Omental fat pad (tissue), 4 donors: ENCODE measurements around the gene MAP4K4. TPM values are rescaled to one million over a fixed set of nuclear protein-coding genes. Genes with fewer than 3 reads are reported as not detected.
A peak's percentile ranks its signal among the peaks of the same experiment; 100 is the strongest.

Experiments
- ATAC-seq: fragments of 150-250 bp; one replicate; pipeline ENCODE4 v1.9.1; 2016; ENCODE audit warnings: mild to moderate bottlenecking, moderate library complexity; ENCODE audit not compliant: low FRiP score
- DNase-seq: peaks from one replicate; pipeline ENCODE4 v3.0.0-alpha.2; 2019; ENCODE audit warnings: low spot score
- total RNA-seq, 4 donors: library from RNA; depleted of rRNA; stranded (reverse); fragments of >200 nt; gene quantifications; one replicate each; pipeline ENCODE4 v1.1.0, GENCODE V29; 2016
- TF ChIP-seq, protein P1 (sequence below), 3 donors: fragments of 450-650 bp; IDR thresholded peaks; one replicate each; pipeline ENCODE4 v1.5.1; 2016 to 2017; ENCODE audit warnings: antibody characterized with exemption in 3 of 3, mild to moderate bottlenecking in 3 of 3, moderate library complexity in 2 of 3

MAP4K4 gene
- total RNA-seq, 4 donors from 2014 or later: 85.9 to 199 (median 110) TPM

DNA sequence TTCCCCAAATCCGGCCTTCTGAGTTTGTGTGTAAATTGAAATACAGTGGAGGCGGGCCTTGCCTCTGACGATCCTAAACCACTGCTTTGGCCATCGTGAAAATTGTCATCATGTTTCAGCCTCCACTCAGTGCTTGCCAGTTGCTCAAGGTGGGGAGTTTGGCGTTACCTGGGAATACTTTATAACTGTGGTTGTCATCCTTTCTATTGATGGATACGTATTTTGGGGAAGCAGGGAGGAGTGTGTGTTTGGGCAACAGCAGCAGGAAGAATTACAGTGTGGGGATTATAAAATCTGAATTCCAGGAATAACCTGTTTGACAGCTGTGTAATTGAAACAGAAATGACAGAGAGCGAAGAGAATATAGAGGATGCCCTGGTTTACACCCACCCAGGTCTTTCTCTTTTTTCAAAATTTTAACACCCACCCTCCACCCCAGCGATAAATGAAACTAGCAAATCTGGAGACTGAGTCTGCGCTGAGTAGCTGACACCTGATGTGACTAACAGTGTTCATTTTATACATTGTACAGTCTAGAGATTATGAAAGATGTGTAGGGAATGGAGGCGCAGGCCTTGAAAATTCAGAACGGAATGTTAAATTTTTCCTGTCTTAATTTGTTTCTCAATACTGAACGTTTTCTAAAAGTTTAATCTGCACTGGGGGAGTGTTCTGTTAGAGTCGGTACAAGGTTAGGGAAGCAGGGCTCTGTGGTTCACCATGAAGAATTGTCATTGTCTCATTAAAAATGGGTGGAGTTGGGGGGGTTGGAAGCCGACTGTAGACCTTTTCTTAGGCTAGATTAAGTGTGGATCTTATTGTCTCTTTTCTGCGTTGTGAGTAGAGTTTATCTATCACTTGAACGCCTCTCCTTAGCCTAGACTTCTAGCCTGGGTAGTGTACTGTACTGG, 1.6 kb downstream of the MAP4K4 start:
- TF ChIP-seq, protein P1, sequence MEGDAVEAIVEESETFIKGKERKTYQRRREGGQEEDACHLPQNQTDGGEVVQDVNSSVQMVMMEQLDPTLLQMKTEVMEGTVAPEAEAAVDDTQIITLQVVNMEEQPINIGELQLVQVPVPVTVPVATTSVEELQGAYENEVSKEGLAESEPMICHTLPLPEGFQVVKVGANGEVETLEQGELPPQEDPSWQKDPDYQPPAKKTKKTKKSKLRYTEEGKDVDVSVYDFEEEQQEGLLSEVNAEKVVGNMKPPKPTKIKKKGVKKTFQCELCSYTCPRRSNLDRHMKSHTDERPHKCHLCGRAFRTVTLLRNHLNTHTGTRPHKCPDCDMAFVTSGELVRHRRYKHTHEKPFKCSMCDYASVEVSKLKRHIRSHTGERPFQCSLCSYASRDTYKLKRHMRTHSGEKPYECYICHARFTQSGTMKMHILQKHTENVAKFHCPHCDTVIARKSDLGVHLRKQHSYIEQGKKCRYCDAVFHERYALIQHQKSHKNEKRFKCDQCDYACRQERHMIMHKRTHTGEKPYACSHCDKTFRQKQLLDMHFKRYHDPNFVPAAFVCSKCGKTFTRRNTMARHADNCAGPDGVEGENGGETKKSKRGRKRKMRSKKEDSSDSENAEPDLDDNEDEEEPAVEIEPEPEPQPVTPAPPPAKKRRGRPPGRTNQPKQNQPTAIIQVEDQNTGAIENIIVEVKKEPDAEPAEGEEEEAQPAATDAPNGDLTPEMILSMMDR (IDR thresholded peaks at IDR 0.05): no peak
- ATAC-seq (no peak), DNase-seq (no peak)

DNA sequence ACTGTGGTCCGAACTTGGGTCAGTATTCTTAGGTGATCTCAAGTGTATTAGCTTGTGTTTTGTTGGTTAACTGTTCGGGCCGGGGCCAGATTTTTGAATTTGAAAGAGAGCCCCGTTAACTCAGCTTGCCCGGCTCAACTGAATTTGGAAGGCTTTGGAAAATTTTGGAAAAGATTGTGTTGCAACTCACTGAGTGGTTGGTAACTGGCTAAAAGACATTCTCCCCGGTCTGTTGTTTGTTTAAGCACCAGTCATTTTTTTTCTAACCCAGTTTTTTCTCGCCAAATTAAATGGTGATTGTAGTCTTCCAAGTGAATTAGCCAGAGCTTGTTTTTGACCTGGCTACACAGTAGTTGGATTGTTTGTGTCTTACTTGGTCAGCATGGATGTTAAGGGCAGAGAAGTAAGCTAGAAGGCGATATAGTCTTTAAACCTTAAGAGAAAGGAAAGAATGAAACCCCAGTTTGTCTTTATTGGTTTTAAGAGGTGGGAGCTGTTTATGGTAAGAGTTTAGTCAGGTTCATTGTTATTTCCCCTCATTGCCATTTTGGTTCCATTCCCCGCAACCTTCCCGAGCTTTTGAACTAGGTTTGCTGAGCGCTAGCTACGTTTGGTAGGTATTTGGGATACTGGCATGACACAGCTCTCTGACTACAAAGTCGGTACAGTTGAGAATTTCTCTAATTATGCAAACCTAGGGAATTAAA, 2.4 kb downstream of the MAP4K4 start:
- TF ChIP-seq, protein P1 (IDR thresholded peaks at IDR 0.05): no peak
- ATAC-seq (no peak), DNase-seq (no peak)

DNA sequence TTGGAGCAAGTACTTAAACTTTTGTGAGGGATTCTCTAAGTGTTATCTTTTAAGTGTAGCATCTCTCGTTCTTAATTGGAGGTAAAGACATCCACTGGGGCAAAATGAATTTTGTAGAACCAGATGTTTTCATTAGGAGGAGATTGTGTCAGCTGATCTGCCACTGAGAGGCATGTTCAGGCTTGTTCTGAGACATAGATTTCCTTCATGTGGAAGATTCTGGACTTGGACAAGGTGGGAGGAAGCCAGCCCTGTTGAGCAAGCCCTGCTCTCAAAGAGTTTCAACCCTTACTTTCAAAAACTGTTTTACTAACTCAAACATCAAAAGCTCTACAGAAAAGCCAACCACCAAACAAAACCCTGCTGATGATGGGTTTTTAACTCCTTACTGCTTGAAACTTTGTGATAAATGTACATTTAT, 6.5 kb downstream of the MAP4K4 start:
- ATAC-seq: peak; percentile 43
- no peak for DNase-seq
- TF ChIP-seq, protein P1 (IDR thresholded peaks at IDR 0.05): no peak

DNA sequence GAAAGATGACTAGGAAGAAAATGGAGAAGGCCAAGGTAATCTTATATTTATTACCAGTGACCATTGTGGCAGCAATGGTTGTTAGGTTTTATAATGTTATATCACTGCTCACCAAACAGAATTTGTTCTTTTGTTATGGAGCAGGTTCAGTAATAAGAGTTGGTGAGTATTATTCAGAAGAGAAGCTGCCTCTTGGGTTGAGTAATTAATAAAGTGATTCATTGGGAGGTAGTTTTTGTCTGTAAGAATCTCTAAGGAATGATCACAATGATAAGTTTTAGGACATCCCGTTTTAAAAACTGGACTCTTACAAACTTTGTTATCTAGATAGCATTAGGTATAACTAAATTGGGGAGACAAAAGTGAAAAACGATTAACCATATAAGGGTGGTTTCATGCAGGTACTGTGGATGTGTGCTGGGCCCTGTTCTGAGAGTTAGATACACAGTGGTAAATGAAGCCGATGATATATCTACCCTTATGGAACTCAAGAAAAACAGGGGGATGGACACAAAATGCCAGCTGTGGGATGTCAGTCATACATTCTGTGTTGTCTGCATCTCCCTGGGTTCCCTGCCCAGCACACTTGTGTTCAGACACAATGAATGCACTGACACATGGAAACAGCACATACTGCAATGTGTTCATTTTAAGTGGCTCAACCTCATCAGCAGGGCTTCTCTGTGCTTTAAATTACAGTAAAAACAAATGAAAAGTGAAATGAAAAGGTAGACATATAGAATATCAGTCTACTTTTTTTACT, 7.5 kb downstream of the MAP4K4 start:
- TF ChIP-seq, protein P1 (IDR thresholded peaks at IDR 0.05): no peak
- DNase-seq (no peak), ATAC-seq (peak; percentile 38)

DNA sequence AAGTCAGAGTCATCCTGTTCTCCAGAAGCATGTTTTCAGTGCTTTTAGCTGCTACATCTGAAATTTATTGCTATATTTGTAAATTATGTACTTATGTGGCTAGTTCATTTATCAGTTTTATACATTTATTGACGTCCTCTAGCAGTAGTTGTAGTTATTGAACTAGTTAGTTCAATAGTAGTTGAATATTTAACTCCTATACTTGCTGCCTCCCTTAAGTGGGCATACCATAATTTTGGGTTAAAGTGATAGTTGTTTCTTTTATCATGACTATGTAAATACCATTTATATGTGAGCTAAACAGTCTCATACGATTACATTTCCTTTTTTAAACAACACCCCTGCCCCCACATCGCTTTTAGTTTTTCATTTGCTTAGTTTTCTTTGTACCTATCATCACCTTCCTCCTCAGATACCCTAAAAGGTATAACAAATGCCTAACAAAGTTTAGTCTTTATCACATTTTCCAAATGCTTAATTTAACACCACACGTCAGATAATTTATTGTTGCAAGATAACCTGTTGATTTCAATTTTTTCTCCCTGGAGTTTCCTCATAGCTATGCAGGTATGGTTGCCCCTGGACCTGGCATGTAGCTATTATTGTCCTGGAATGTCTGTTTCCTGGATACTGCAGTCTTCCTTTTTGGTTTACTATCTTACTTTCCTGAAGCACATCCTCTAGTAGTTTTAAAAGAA, 8.8 kb downstream of the MAP4K4 start:
- ATAC-seq (no peak), DNase-seq (no peak)
- TF ChIP-seq, protein P1 (IDR thresholded peaks at IDR 0.05): no peak

DNA sequence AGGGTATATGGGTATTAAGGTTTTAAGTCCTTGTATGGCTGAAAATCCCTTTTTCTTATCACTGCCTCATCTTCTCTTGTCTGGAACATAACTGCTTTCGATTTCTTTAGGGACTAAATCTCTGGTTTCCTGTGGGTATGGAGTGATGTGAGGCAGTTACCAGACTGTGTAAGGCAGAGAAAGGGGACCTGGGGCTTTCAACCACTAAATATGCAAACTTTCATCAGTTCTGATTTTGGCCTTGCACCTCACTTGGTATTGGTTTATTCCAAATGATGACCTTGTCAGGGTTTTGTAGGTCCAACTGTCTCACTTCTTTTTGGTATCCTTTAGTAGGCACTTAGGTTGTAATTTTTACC, 9.3 kb downstream of the MAP4K4 start:
- TF ChIP-seq, protein P1 (IDR thresholded peaks at IDR 0.05): no peak
- no peak for ATAC-seq

More for the DNA sequence above, 9.3 kb downstream of the MAP4K4 start:
- no peak for DNase-seq
